Nephron progenitor cell (in vitro differentiated cells): ENCODE data around the gene PRKCA.
"Not testable (repeated sequence)": the region's sequence is repeated elsewhere in the genome, so short reads cannot be mapped to it uniquely, and the experiment has no call there.

Experiments used
- DNase-seq: peaks from one replicate; pipeline ENCODE4 v3.0.0; 2021
- H3K27ac Mint-ChIP-seq: 2 replicates; pipeline ENCODE4 v1.8.0; 2021; ENCODE audit warnings: mild to moderate bottlenecking, moderate library complexity, mixed read lengths
- H3K27me3 Mint-ChIP-seq: 2 replicates; pipeline ENCODE4 v1.8.0; 2021; ENCODE audit warnings: mild to moderate bottlenecking, low read depth, mixed read lengths; ENCODE audit not compliant: poor library complexity
- H3K36me3 Mint-ChIP-seq: 2 replicates; pipeline ENCODE4 v1.8.0; 2021; ENCODE audit warnings: low read depth, mixed read lengths
- H3K4me1 Mint-ChIP-seq: 2 replicates; pipeline ENCODE4 v1.8.0; 2021; ENCODE audit warnings: mixed read lengths
- H3K4me3 Mint-ChIP-seq: 2 replicates; pipeline ENCODE4 v1.8.0; 2021; ENCODE audit warnings: mild to moderate bottlenecking, moderate library complexity, mixed read lengths
- H3K9me3 Mint-ChIP-seq: 2 replicates; pipeline ENCODE4 v1.8.0; 2021; ENCODE audit warnings: mild to moderate bottlenecking, moderate library complexity, mixed read lengths
- TF ChIP-seq, protein P1 (sequence below): fragments of 200-600 bp; sonication (generic); IDR thresholded peaks from 2 replicates; pipeline ENCODE4 v1.5.0; 2021; ENCODE audit warnings: antibody characterized with exemption

Gene PRKCA

DNA sequence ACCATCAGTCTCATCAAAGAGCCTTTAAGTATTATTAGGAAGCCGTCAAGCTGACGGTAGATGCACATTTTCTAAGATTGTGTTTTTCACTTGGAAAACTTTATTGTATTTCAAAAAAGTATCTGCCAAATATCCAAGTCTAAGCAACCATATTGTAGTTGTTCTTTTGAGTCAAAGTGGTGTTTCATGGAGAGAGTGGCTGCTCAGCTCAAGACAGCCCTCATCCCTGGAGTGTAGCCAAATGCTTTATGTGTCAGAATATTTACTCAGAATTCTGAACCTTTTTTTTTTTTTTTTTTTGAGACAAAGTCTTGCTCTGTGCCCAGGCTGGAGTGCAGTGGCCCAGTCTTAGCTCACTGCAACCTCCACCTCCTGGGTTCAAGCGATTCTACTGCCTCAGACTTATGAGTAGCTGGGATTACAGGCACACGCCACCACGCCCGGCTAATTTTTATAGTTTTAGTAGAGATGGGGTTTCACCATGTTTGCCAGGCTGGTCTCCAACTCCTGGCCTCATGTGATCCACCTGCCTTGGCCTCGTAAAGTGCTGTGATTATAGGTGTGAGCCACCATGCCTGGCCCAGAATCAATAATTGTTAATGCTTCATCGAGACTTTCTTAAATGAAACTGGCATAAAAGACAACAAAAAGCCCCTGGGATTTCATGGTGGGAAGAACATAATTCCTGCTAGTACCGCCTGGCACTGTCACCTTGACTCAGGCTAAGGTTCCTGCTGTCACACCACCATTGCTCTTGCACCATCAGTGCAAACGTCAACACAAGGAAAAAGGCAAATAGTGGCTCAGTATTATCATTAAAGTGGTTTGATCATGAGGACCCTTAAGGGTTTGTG lies 45.5 kb downstream of the PRKCA start:
- peaks cover 39% of the 10 kb centered on the region for H3K4me1 Mint-ChIP-seq
- no peak overlapping the region for H3K27ac Mint-ChIP-seq
- H3K27me3 Mint-ChIP-seq: peaks cover 5% of the 10 kb centered on the region
- no peaks in the 10 kb centered on the region for H3K9me3 Mint-ChIP-seq
- TF ChIP-seq, protein P1, sequence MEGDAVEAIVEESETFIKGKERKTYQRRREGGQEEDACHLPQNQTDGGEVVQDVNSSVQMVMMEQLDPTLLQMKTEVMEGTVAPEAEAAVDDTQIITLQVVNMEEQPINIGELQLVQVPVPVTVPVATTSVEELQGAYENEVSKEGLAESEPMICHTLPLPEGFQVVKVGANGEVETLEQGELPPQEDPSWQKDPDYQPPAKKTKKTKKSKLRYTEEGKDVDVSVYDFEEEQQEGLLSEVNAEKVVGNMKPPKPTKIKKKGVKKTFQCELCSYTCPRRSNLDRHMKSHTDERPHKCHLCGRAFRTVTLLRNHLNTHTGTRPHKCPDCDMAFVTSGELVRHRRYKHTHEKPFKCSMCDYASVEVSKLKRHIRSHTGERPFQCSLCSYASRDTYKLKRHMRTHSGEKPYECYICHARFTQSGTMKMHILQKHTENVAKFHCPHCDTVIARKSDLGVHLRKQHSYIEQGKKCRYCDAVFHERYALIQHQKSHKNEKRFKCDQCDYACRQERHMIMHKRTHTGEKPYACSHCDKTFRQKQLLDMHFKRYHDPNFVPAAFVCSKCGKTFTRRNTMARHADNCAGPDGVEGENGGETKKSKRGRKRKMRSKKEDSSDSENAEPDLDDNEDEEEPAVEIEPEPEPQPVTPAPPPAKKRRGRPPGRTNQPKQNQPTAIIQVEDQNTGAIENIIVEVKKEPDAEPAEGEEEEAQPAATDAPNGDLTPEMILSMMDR: no peak
- no peak overlapping the region for H3K4me3 Mint-ChIP-seq
- no peaks in the 10 kb centered on the region for H3K36me3 Mint-ChIP-seq
- DNase-seq: no peak

DNA sequence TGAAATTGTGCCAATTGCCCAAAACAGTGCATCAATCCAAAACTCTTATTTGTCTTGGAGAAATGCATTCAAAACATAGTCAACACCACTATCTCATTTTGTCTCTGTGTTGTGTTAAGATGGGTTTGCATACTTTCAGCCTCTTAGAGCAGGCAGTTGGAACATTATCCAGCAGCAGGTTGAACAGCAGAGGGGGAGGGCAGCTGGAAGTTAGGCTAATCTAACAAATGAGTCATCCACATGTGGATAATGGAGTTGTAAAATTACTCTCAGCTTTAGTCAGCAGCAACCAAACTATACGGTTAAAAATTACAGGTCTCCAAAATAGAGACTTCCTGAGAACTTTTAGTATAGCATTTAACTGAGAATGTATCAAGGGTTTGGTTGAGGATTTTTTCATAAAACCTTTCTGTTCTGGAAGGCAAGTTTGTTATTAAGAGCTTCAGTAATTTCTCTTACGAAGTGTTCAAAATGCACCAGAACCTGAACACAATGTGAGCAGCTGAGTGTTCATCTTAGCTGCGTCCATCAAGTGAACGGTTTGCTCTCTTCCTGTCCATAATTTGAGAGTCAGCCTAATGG lies 46.3 kb downstream of the PRKCA start:
- peaks cover 6% of the 10 kb centered on the region for H3K27me3 Mint-ChIP-seq
- TF ChIP-seq, protein P1: no peak
- no peak overlapping the region for H3K4me3 Mint-ChIP-seq
- no peak overlapping the region for H3K27ac Mint-ChIP-seq
- no peaks in the 10 kb centered on the region for H3K36me3 Mint-ChIP-seq
- H3K4me1 Mint-ChIP-seq: peaks cover 40% of the 10 kb centered on the region
- no peaks in the 10 kb centered on the region for H3K9me3 Mint-ChIP-seq
- no peak for DNase-seq

DNA sequence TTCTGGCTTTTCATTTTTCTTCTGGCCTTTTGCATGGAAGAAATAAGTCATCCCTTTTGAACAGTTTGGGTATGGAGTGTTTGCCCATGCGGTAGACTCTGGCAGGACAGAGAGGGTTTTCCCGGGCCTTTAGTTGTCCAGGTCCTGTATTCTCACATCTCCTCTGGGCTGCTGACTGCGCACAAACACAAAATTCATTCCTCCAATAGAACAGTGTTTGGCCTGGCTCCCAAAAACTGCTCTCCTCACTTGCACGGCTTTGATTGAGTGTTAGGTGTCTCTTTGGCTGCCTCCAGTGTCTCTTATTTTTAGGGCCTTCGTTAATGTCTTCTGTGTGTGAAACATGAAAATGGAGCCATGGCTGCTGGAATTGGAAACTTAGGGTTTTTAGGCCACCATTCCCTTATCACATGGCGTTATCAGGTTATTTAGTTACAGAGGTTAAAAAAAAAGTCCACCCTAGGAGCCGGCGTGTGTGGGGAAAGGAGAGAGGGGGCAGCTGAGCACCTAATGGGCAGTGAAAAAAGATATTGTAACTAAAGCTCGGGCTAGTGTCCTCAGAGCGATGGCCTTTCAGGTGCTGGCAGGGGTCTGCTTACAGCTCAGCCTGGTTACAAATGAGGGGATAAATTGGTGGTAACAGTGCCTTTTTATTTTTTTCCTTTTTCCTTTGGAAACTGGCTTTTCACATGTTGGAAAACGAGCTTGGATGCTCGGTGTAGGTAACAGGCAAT lies 47.3 kb downstream of the PRKCA start:
- H3K4me1 Mint-ChIP-seq: peaks cover 43% of the 10 kb centered on the region

GRCh38 chr17:66350576-66350975 lies 48.2 kb downstream of the PRKCA start:
- not testable (repeated sequence) for H3K9me3 Mint-ChIP-seq, DNase-seq, H3K4me3 Mint-ChIP-seq, H3K36me3 Mint-ChIP-seq, H3K27me3 Mint-ChIP-seq
- Mint-ChIP-seq H3K27ac (peak overlapping the region; percentile 47), H3K4me1 (peaks cover 38% of the 10 kb centered on the region)

More for the DNA sequence above, 47.3 kb downstream of the PRKCA start:
- Mint-ChIP-seq H3K4me3 (no peak overlapping the region), H3K9me3 (no peaks in the 10 kb centered on the region), H3K27me3 (peaks cover 4% of the 10 kb centered on the region), H3K27ac (peak overlapping the region; percentile 77), H3K36me3 (no peaks in the 10 kb centered on the region)
- TF ChIP-seq, protein P1: no peak
- no peak for DNase-seq

DNA sequence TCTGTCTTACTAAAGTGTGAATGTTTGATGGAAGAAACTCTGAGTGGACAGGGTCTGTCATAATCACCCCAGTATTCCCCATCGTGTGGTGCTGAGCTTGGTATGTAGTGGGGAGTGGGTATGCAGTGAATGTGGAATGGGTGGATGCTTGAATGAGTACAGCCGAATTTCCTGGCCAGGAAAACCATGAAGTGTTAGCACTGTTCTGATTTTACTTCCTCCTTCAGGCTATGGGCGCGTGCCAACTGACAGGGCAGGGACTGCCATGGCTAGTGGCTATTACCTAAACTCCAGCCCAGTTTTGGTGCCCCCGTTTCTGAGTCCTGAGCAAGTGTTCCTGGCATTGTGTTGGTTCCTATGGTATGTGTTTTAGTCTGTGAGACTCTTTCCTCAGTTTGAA lies 48.6 kb downstream of the PRKCA start:
- Mint-ChIP-seq H3K4me1 (peaks cover 38% of the 10 kb centered on the region), H3K27me3 (peaks cover 4% of the 10 kb centered on the region), H3K27ac (peak overlapping the region; percentile 47), H3K9me3 (no peaks in the 10 kb centered on the region), H3K4me3 (no peak overlapping the region), H3K36me3 (no peaks in the 10 kb centered on the region)
- TF ChIP-seq, protein P1: no peak
- DNase-seq: no peak

DNA sequence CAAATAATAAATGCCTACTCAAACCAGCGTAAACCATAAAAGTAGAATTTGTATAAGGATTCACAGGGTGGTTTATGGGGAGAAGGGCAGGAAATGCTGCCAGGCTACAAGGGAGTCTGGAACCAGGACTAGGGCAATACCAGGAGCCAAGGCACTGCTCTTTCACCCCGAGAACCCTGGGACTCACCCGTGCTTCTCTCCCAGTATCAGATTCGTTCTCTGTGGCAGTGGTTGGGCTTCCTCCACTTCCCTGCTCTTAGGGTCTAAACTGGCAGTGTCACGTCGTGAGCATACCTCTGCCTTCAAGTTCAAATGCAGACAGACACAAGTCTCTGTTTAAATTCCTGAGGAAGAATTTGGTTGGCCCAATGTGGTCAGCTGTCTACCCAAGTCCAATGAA lies 49.3 kb downstream of the PRKCA start:
- Mint-ChIP-seq H3K4me1 (peaks cover 38% of the 10 kb centered on the region), H3K27me3 (peaks cover 4% of the 10 kb centered on the region), H3K36me3 (no peaks in the 10 kb centered on the region), H3K27ac (no peak overlapping the region), H3K9me3 (no peaks in the 10 kb centered on the region), H3K4me3 (no peak overlapping the region)
- no peak for DNase-seq
- TF ChIP-seq, protein P1: no peak
